Liver (tissue), 9 donors: ENCODE data around the gene MAP4K2. TPM values are rescaled to one million over a fixed set of nuclear protein-coding genes. Genes with fewer than 3 reads are reported as not detected.

Experiments used
- DNase-seq: peaks from one replicate; pipeline ENCODE4 v3.0.0-alpha.2; 2017; ENCODE audit warnings: low spot score
- H3K27ac ChIP-seq, 2 donors: one replicate each; pipeline ENCODE4 v1.7.0; 2013; ENCODE audit warnings: inconsistent platforms in 2 of 2, low read length in 2 of 2, control low read depth in 1 of 2, low read depth in 1 of 2, mild to moderate bottlenecking in 1 of 2
- H3K27me3 ChIP-seq, 4 donors: one replicate each; pipeline versions ENCODE4 v1.6.1 to v1.7.0; 2013; ENCODE audit warnings: low read length in 3 of 4, inconsistent platforms in 1 of 4, mild to moderate bottlenecking in 1 of 4, moderate library complexity in 1 of 4; ENCODE audit not compliant: control insufficient read depth in 4 of 4, insufficient read depth in 4 of 4
- H3K36me3 ChIP-seq, 4 donors: one replicate each; pipeline versions ENCODE4 v1.6.1 to v1.7.0; 2013; ENCODE audit warnings: low read length in 3 of 4, mild to moderate bottlenecking in 3 of 4, low read depth in 1 of 4, moderate library complexity in 1 of 4; ENCODE audit not compliant: control insufficient read depth in 4 of 4, insufficient read depth in 3 of 4
- H3K4me1 ChIP-seq, 4 donors: one replicate each; pipeline versions ENCODE4 v1.6.1 to v1.7.0; 2013; ENCODE audit warnings: low read length in 3 of 4, mild to moderate bottlenecking in 3 of 4, moderate library complexity in 1 of 4; ENCODE audit not compliant: control insufficient read depth in 4 of 4, insufficient read depth in 4 of 4
- H3K4me3 ChIP-seq, 3 donors: one replicate each; pipeline versions ENCODE4 v1.6.1 to v1.7.0; 2013; ENCODE audit warnings: low read length in 3 of 3, control low read depth in 1 of 3, low read depth in 1 of 3, mild to moderate bottlenecking in 1 of 3
- H3K9ac ChIP-seq, 2 donors: one replicate each; pipeline ENCODE4 v1.7.0; 2013; ENCODE audit warnings: low read length in 2 of 2, mild to moderate bottlenecking in 2 of 2, moderate library complexity in 2 of 2, control low read depth in 1 of 2, low read depth in 1 of 2
- H3K9me3 ChIP-seq, 4 donors: one replicate each; pipeline versions ENCODE4 v1.6.1 to v1.7.0; 2013; ENCODE audit warnings: low read length in 3 of 4; ENCODE audit not compliant: control insufficient read depth in 4 of 4
- EGR1 ChIP-seq, 2 donors: IDR thresholded peaks; 2 replicates each; pipeline ENCODE4 v1.6.1; 2016 to 2018; ENCODE audit warnings: antibody characterized with exemption in 2 of 2, low read depth in 2 of 2
- FOXA1 ChIP-seq: IDR thresholded peaks from 2 replicates; pipeline ENCODE4 v1.6.1; 2016; ENCODE audit warnings: antibody characterized with exemption
- FOXA2 ChIP-seq: IDR thresholded peaks from 2 replicates; pipeline ENCODE4 v1.6.1; 2016; ENCODE audit warnings: antibody characterized with exemption
- GABPA ChIP-seq, 2 donors: IDR thresholded peaks in 1 of 2; conservative IDR thresholded peaks in 1 of 2; 2 replicates each; pipeline ENCODE4 v1.6.1; 2016; ENCODE audit warnings: antibody characterized with exemption in 2 of 2, mild to moderate bottlenecking in 1 of 2, moderate library complexity in 1 of 2
- HNF4A ChIP-seq, 2 donors: conservative IDR thresholded peaks; 2 replicates each; pipeline ENCODE4 v1.6.1; 2016; ENCODE audit warnings: antibody characterized with exemption in 2 of 2, mild to moderate bottlenecking in 2 of 2
- JUND ChIP-seq, 2 donors: IDR thresholded peaks; 2 replicates each; pipeline ENCODE4 v1.6.1; 2016; ENCODE audit warnings: antibody characterized with exemption in 2 of 2
- NR2F2 ChIP-seq: IDR thresholded peaks from 2 replicates; pipeline ENCODE4 v1.6.1; 2016; ENCODE audit warnings: antibody characterized with exemption
- RAD21 ChIP-seq, 2 donors: IDR thresholded peaks; 2 replicates each; pipeline ENCODE4 v1.6.1; 2016; ENCODE audit warnings: antibody characterized with exemption in 2 of 2, mild to moderate bottlenecking in 2 of 2
- RXRA ChIP-seq, 2 donors: IDR thresholded peaks; 2 replicates each; pipeline ENCODE4 v1.6.1; 2017 to 2018; ENCODE audit warnings: antibody characterized with exemption in 2 of 2, mild to moderate bottlenecking in 1 of 2
- SP1 ChIP-seq: IDR thresholded peaks from 2 replicates; pipeline ENCODE4 v1.6.1; 2018; ENCODE audit warnings: antibody characterized with exemption, mild to moderate bottlenecking
- TAF1 ChIP-seq: conservative IDR thresholded peaks from 2 replicates; pipeline ENCODE4 v1.6.1; 2016; ENCODE audit warnings: antibody characterized with exemption, mild to moderate bottlenecking
- YY1 ChIP-seq: IDR thresholded peaks from 2 replicates; pipeline ENCODE4 v1.6.1; 2016; ENCODE audit warnings: antibody characterized with exemption, mild to moderate bottlenecking
- ZBTB33 ChIP-seq: IDR thresholded peaks from 2 replicates; pipeline ENCODE4 v1.6.1; 2016; ENCODE audit warnings: antibody characterized with exemption
- WGBS: extraction: QIAGEN DNeasy Blood & Tissue Kit; methylation state at CpG from one replicate; pipeline ENCODE4 v1.1.7; 2013; 5-methylcytosine and 5-hydroxymethylcytosine counted together
- polyA plus RNA-seq, 2 donors: library from polyadenylated mRNA; stranded (reverse) in 1 of 2; unstranded in 1 of 2; fragments of 200-250 nt in 1 of 2; fragments of >200 nt in 1 of 2; fragmentation: Nextera tagmentation in 1 of 2; extraction: Ambion mirVana in 1 of 2; gene quantifications; one replicate each; pipeline versions ENCODE4 v1.2.1 to v1.2.3, GENCODE V29; 2013 to 2015
- total RNA-seq, 2 donors: library from RNA; depleted of rRNA; stranded (reverse); fragments of >200 nt; gene quantifications; one replicate each; pipeline ENCODE4 v1.2.3, GENCODE V29; 2014
- TF ChIP-seq, protein P1 (sequence below): IDR thresholded peaks from 2 replicates; pipeline ENCODE4 v1.6.1; 2016; ENCODE audit warnings: antibody characterized with exemption
- TF ChIP-seq, protein P2 (sequence below): IDR thresholded peaks from 2 replicates; pipeline ENCODE4 v1.6.1; 2016; ENCODE audit warnings: antibody characterized with exemption
- TF ChIP-seq, protein P3 (sequence below): fragments of 150-350 bp; IDR thresholded peaks from 2 replicates; pipeline ENCODE4 v1.5.1; 2017; ENCODE audit warnings: improper control_type of control experiment, low read depth, low read length; ENCODE audit not compliant: missing input control
- donor health status: healthy.
- donor health status: healthy.
- donor health status: healthy.
- donor health status: healthy.
- donor health status: healthy.

MAP4K2 gene
- total and polyA plus RNA-seq, 4 donors, result 2.1 to 6.9 (median 3.5) TPM

DNA sequence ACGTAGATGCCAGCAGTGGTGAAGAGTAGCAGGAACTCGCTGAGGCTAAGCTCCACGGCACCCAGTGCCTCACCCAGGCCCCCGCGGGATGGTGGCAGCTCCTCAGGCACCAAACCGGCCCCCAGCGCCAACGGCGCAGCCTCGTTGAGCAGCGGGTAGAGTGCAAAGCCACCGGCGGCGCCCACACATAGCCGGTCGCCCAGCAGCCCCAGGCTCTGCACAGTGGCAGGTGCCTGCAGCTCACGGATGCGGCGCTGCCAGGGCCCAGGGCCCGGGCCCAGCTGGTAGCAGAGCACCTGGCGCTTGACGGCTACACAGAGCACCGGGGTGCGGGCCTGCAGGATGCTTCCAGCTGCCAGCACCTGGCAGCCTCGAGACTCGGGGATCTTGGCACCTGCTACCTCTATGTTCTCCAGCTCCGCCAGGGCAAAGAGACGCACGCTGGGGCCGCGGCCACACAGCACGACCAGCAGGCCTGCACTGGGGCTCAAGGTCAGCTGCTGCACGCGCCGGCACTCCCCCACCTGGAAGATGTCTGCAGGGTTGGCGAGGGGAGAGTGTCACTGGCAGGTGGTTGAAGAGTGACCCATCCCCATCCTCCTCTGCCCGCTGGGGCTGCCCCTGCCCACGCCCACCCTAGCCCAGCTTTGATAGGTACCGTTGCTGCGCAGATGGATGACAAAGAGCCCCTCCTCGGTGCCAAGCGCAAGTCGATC, 26.7 kb upstream of the MAP4K2 start:
- TF ChIP-seq HNF4A (conservative IDR thresholded peaks at IDR 0.05) (no peak), TAF1 (no peak), FOXA2 (no peak)
- no peak for DNase-seq
- H3K36me3 ChIP-seq, result no peaks in the 10 kb centered on the region
- no peak overlapping the region for H3K9ac ChIP-seq
- H3K4me1 ChIP-seq, result no peaks in the 10 kb centered on the region
- H3K4me3 ChIP-seq, result no peak overlapping the region
- no peaks in the 10 kb centered on the region for H3K27me3 ChIP-seq
- 95% methylated on average over 43 of the region's 43 CpGs for WGBS
- no peak overlapping the region for H3K27ac ChIP-seq
- H3K9me3 ChIP-seq, result no peaks in the 10 kb centered on the region

DNA sequence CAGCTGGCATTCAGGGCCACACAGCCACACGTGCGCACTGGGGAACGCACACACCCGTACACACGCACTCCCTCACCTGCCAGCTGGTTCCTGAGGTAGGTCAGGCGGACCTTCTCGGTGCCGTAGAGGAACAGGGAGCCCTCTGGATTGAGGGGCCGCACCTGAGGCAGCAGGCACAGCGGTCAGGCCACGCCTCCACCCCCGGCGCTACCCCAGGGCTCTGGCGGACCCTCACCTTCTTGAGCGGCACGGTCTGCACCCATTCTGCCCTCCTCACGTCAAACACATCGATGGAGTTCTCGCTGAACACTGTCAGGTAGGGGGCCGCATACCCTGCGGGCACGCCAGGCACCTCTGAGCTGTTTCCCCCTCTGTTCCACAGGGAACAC, 24.4 kb upstream of the MAP4K2 start:
- 94% methylated on average over 22 of the region's 22 CpGs for WGBS
- H3K36me3 ChIP-seq, result no peaks in the 10 kb centered on the region
- H3K27me3 ChIP-seq, result no peaks in the 10 kb centered on the region
- no peaks in the 10 kb centered on the region for H3K4me1 ChIP-seq
- no peak for DNase-seq
- H3K4me3 ChIP-seq, result no peak overlapping the region
- no peak for TF ChIP-seq HNF4A (conservative IDR thresholded peaks at IDR 0.05)
- no peak for TF ChIP-seq EGR1 (IDR thresholded peaks at IDR 0.05; ENCODE audit: low read depth in 2 of 2)
- TF ChIP-seq TAF1, result no peak
- TF ChIP-seq SP1, result no peak
- TF ChIP-seq YY1, result no peak
- no peak for TF ChIP-seq GABPA (IDR thresholded peaks at IDR 0.05 in 1 of 2, conservative IDR thresholded peaks at IDR 0.05 in 1 of 2)
- no peak for TF ChIP-seq NR2F2
- no peak for TF ChIP-seq FOXA1
- TF ChIP-seq JUND (IDR thresholded peaks at IDR 0.05), result no peak
- TF ChIP-seq, protein P1, sequence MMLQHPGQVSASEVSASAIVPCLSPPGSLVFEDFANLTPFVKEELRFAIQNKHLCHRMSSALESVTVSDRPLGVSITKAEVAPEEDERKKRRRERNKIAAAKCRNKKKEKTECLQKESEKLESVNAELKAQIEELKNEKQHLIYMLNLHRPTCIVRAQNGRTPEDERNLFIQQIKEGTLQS, result no peak
- TF ChIP-seq ZBTB33, result no peak
- TF ChIP-seq, protein P2, sequence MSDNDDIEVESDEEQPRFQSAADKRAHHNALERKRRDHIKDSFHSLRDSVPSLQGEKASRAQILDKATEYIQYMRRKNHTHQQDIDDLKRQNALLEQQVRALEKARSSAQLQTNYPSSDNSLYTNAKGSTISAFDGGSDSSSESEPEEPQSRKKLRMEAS, result no peak
- no peak for TF ChIP-seq RXRA (IDR thresholded peaks at IDR 0.05)
- no peak for TF ChIP-seq RAD21 (IDR thresholded peaks at IDR 0.05)
- TF ChIP-seq, protein P3, sequence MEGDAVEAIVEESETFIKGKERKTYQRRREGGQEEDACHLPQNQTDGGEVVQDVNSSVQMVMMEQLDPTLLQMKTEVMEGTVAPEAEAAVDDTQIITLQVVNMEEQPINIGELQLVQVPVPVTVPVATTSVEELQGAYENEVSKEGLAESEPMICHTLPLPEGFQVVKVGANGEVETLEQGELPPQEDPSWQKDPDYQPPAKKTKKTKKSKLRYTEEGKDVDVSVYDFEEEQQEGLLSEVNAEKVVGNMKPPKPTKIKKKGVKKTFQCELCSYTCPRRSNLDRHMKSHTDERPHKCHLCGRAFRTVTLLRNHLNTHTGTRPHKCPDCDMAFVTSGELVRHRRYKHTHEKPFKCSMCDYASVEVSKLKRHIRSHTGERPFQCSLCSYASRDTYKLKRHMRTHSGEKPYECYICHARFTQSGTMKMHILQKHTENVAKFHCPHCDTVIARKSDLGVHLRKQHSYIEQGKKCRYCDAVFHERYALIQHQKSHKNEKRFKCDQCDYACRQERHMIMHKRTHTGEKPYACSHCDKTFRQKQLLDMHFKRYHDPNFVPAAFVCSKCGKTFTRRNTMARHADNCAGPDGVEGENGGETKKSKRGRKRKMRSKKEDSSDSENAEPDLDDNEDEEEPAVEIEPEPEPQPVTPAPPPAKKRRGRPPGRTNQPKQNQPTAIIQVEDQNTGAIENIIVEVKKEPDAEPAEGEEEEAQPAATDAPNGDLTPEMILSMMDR, result no peak
- no peak overlapping the region for H3K27ac ChIP-seq
- H3K9me3 ChIP-seq, result no peaks in the 10 kb centered on the region
- H3K9ac ChIP-seq, result no peak overlapping the region
